GM21528 (cell line): ENCODE data around the gene ZNF281.
"Not testable (repeated sequence)": the region's sequence is repeated elsewhere in the genome, so short reads cannot be mapped to it uniquely, and the experiment has no call there.

Experiments
- ATAC-seq: cut with Tn5 transposase; IDR thresholded peaks from one replicate; pipeline ENCODE4 v1.9.1; 2021; ENCODE audit warnings: mild to moderate bottlenecking, moderate library complexity; ENCODE audit not compliant: unreplicated experiment, low FRiP score

Gene ZNF281

GRCh38 chr1:200429221-200429751 lies 19.4 kb upstream of the ZNF281 start:
- ATAC-seq = no peak

- no peak for ATAC-seq
Observed at GRCh38 chr1:200428482-200429205, 18.8 kb upstream of the ZNF281 start.

GRCh38 chr1:200427744-200428143 lies 17.9 kb upstream of the ZNF281 start:
- no peak for ATAC-seq

GRCh38 chr1:200426196-200426595 lies 16.4 kb upstream of the ZNF281 start:
- ATAC-seq = no peak

GRCh38 chr1:200423235-200423634 lies 13.4 kb upstream of the ZNF281 start:
- no peak for ATAC-seq

GRCh38 chr1:200422211-200422610 lies 12.4 kb upstream of the ZNF281 start:
- ATAC-seq = no peak

GRCh38 chr1:200415789-200416593 lies 6.2 kb upstream of the ZNF281 start:
- ATAC-seq = peak; percentile 82

- peak; percentile 50 for ATAC-seq
Observed at GRCh38 chr1:200415227-200415626, 5.4 kb upstream of the ZNF281 start.

GRCh38 chr1:200414657-200415056 lies 4.8 kb upstream of the ZNF281 start:
- no peak for ATAC-seq

GRCh38 chr1:200413766-200414165 lies 3.9 kb upstream of the ZNF281 start:
- not testable (repeated sequence) for ATAC-seq

GRCh38 chr1:200411406-200412257 lies 1.8 kb upstream of the ZNF281 start:
- no peak for ATAC-seq

GRCh38 chr1:200410566-200410878 lies 686 bp upstream of the ZNF281 start:
- ATAC-seq = peak; percentile 13

- ATAC-seq = peak; percentile 27
Observed at GRCh38 chr1:200409203-200409760, 554 bp downstream of the ZNF281 start.

- ATAC-seq = no peak
Observed at GRCh38 chr1:200406161-200406797, 3.6 kb downstream of the ZNF281 start.

GRCh38 chr1:200405264-200405663 lies 4.6 kb downstream of the ZNF281 start:
- ATAC-seq = no peak

- ATAC-seq = no peak
Observed at GRCh38 chr1:200401708-200402107, 8.1 kb downstream of the ZNF281 start.

GRCh38 chr1:200401263-200401662 lies 8.6 kb downstream of the ZNF281 start:
- ATAC-seq = no peak

GRCh38 chr1:200400556-200400955 lies 9.3 kb downstream of the ZNF281 start:
- no peak for ATAC-seq

GRCh38 chr1:200399860-200400259 lies 10.0 kb downstream of the ZNF281 start:
- ATAC-seq = no peak

GRCh38 chr1:200398373-200398772 lies 11.5 kb downstream of the ZNF281 start:
- no peak for ATAC-seq
